ENCODE measurements around the gene SPAAR. TPM values are rescaled to one million over a fixed set of nuclear protein-coding genes. Genes with fewer than 3 reads are reported as not detected.
"Not testable (repeated sequence)": the region's sequence is repeated elsewhere in the genome, so short reads cannot be mapped to it uniquely, and the experiment has no call there.

Gene SPAAR
- total RNA-seq, 1 donor from 2014 or later, result 13.5 TPM

- H3K36me3 ChIP-seq, result no peaks in the 10 kb centered on the region
- ATAC-seq (no peak), DNase-seq (no peak)
- H3K27ac ChIP-seq, result peak overlapping the region; percentile 30
- no peak for TF ChIP-seq CTCF (IDR thresholded peaks at IDR 0.05)
- no peaks in the 10 kb centered on the region for H3K27me3 ChIP-seq
- peaks cover 48% of the 10 kb centered on the region for H3K4me1 ChIP-seq
- H3K9me3 ChIP-seq, result no peaks in the 10 kb centered on the region
- intact Hi-C loops (cut with DNase I), result no loop called here
- H3K4me3 ChIP-seq, result peak overlapping the region; percentile 12
Measured at GRCh38 chr9:35912791-35913400, 3.6 kb downstream of the SPAAR start.

- intact Hi-C loops (cut with DNase I); DNase-seq; H3K27me3 ChIP-seq; H3K36me3 ChIP-seq; H3K4me3 ChIP-seq; H3K9me3 ChIP-seq; ATAC-seq: not testable (repeated sequence)
- peaks cover 42% of the 10 kb centered on the region for H3K4me1 ChIP-seq
- H3K27ac ChIP-seq, result peak overlapping the region; percentile 30
Measured at GRCh38 chr9:35913429-35913828, 4.1 kb downstream of the SPAAR start.

GRCh38 chr9:35914301-35914807 is 5.1 kb downstream of the SPAAR start:
- no peaks in the 10 kb centered on the region for H3K27me3 ChIP-seq
- no peak overlapping the region for H3K4me3 ChIP-seq
- H3K4me1 ChIP-seq, result peaks cover 33% of the 10 kb centered on the region
- H3K9me3 ChIP-seq, result no peaks in the 10 kb centered on the region
- no peaks in the 10 kb centered on the region for H3K36me3 ChIP-seq
- DNase-seq (peak; percentile 72), ATAC-seq (peak; percentile 77)
- TF ChIP-seq CTCF (IDR thresholded peaks at IDR 0.05), result no peak
- peak overlapping the region; percentile 60 for H3K27ac ChIP-seq
- intact Hi-C loops (cut with DNase I), result no loop called here

GRCh38 chr9:35915681-35916294 is 6.5 kb downstream of the SPAAR start:
- ATAC-seq (no peak), DNase-seq (no peak)
- TF ChIP-seq CTCF (IDR thresholded peaks at IDR 0.05), result no peak
- intact Hi-C loops (cut with DNase I), result no loop called here
- Histone ChIP-seq H3K4me3 (no peak overlapping the region), H3K27me3 (no peaks in the 10 kb centered on the region), H3K27ac (peak overlapping the region; percentile 3), H3K36me3 (no peaks in the 10 kb centered on the region), H3K9me3 (no peaks in the 10 kb centered on the region), H3K4me1 (peaks cover 20% of the 10 kb centered on the region)

- DNase-seq, result peak; percentile 34
- intact Hi-C loops (cut with DNase I), result no loop called here
- no peak for ATAC-seq
- no peak for TF ChIP-seq CTCF (IDR thresholded peaks at IDR 0.05)
- Histone ChIP-seq H3K4me3 (no peak overlapping the region), H3K27me3 (no peaks in the 10 kb centered on the region), H3K27ac (peak overlapping the region; percentile 51), H3K36me3 (no peaks in the 10 kb centered on the region), H3K9me3 (no peaks in the 10 kb centered on the region), H3K4me1 (peaks cover 8% of the 10 kb centered on the region)
Measured at GRCh38 chr9:35917261-35917660, 8.0 kb downstream of the SPAAR start.

GRCh38 chr9:35918780-35919179 is 9.5 kb downstream of the SPAAR start:
- no peak overlapping the region for H3K27ac ChIP-seq
- no peak overlapping the region for H3K4me3 ChIP-seq
- peaks cover 13% of the 10 kb centered on the region for H3K4me1 ChIP-seq
- intact Hi-C loops (cut with DNase I), result no loop called here
- ATAC-seq (no peak), DNase-seq (no peak)
- no peaks in the 10 kb centered on the region for H3K9me3 ChIP-seq
- no peak for TF ChIP-seq CTCF (IDR thresholded peaks at IDR 0.05)
- no peaks in the 10 kb centered on the region for H3K27me3 ChIP-seq
- no peaks in the 10 kb centered on the region for H3K36me3 ChIP-seq

Data from upper lobe of right lung (tissue), 1 donor.